Measurements from ENCODE around the gene GADL1.
A peak's percentile ranks its signal among the peaks of the same experiment; 100 is the strongest.

The GADL1 gene

DNA sequence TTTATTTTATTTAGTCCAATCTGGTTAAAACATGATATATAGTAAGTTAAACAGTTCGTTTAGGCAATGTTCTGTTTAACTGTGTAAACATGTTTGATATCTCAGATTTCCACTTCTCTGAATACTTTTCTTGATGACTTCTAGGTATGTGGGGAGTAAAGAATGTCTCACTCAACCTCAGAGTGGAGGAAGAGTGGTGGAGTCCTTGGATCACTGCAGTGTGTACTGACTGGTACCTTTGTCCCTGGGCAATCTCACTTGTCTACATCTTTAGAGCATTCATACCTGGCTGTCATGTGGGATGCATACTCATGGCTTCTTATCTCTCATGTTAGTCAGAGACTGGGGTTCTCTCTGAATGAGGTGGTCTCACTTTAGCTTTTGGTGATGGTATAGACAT is 15.6 kb downstream of the GADL1 start:
- DNase-seq (ENCODE audit: low spot score), result no peak

DNA sequence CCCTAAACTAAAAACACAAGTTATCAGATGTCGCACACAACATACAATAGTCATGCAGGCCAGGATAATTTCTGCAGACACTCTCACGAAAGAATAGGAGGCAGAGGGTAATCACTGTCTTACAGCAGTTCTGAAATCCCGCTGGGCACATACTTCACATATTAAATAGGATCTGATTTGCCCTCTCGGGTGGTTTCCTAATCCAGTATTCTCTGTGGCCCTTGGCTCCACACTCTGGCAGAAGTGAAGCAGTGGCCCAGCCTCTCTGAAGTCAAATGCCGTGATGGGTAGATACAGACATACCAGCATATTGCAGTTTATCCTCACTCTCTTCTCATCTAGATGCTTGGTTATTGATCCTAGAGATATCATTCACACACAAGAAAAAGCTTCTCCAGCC is 19.0 kb downstream of the GADL1 start:
- DNase-seq (ENCODE audit: low spot score), result no peak

DNA sequence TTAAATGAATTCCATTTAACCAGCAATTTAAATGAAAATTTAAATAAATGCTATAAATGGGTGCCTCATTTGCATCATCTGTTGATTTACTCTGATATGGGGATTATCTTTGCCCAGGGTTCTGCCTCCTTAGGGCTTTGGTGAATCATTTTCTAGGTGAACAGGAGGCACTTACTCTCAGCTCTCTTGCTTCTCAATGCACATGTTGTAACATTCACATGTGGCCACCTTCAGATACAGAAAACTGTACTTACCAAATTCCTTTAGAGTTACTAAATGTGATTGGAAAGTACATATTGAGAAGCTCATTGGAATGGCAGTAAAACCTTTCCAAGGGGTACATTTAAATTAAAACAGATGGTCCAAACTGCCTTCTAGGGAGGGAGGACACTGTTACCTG is 20.8 kb downstream of the GADL1 start:
- no peak for DNase-seq (ENCODE audit: low spot score)

DNA sequence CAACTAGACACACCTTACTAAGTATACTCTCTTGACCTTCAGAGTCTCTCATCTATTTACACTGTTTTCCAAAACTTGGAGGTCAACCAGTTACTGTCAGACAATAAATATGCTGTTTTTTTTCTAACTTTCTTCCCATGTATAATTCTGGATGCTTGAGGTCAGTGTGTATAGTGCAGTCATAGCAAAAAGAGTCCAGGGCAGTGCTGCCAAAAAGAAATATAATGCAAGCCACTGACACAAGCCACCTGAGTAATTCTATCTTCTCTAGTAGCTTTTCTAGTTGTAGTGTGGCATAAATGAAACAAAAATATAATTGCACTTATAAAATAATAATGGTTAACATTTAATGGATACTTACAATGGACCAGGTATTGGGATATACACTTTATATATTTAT is 21.6 kb downstream of the GADL1 start:
- DNase-seq (ENCODE audit: low spot score), result no peak

DNA sequence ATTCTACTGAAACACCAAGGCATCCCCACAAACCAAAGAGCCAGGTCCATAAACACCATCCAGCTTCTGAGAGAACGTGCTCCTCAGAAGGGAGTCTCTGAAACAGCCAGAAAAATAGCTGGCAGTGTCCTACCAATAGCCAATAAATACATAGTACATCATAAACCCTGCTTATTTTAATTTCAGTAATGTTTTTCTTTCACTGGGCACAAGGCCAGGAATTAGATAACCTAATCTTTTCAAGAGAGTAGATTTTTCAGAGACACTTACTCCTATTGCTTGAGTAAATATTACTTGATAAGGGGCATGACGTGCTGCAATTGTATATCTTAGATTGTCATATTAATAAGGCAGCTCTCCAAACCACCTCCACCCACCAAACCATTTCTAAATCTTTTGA is 22.7 kb downstream of the GADL1 start:
- DNase-seq (ENCODE audit: low spot score), result no peak

DNA sequence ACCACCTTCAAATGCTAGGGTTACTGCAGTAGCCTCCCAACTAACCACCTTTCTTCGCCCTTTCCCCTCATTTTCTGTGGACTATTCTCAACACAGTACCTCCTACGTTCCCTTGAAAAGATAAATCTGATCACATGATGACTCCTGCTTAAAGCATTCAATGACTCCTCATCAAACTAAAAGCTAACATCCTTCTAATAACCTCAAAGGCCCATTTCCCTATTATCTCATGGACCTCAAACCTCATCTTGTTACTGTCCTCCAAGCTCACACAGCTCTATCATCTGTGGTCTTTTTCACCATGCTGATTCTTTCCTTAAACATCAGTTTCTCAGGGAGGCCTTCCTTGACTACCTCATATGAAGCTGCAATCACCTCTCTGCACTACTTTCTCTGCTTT is 29.6 kb downstream of the GADL1 start:
- no peak for DNase-seq (ENCODE audit: low spot score)

DNA sequence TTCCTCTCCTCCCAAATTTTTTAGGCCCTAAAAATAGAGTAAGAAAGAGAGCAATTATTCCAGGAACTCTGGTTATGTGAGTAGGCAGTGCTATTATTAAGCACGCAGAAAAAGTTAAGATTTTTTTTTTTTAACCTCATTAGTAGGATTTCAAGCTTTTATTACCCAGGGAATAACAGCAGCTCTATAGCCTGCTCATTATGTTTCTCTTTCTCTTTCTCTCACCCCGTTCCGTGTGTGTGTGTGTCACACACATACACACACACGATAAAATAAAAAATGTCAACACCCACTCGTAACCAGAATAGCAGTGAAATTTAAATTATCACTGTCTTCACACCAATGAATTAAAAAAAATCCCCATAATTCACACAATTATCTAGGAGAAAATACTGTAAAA is 30.3 kb downstream of the GADL1 start:
- DNase-seq (ENCODE audit: low spot score), result no peak

DNA sequence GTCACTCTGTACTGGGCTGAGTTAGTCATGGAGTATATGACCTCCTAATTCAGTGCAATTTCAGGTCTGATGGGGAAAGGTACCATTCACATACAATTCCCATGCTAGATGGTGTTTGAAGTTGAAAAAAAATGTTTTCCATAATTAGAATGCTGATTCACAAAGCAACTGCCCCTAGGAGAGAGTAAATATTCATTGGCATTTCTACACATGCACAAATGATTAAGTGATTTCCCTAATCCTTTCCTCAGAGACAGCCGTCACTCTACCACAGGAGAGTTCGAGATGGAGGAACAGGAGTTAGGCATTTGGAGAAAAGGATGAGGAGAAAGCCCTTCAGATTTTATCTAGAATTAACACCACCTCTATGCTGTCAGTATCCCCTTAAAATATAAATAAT is 32.5 kb downstream of the GADL1 start:
- no peak for DNase-seq (ENCODE audit: low spot score)

DNA sequence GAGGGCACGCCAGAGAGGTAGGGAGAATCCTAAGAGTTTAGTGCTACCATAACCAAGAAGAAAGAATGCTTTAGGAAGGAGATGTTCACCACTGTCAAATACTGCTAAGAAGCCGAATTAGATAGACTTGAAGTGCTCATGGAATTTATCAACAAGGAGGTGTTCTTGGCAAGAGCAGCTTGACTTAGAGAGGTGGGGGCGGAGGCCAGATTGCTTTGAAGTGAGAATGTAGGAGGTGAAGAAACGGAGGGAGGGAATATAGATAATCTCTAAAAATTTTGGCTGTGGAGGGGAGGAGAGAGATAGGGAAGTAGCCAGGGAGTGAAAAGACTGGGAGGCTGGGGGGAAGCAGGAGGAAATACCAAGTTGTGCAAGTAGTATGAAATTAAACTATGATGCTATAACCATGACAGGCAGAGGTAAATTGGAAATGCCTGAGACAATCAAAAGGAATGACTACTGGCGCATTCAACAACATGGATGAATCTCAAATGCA is 35.5 kb downstream of the GADL1 start:
- no peak for DNase-seq (ENCODE audit: low spot score)

DNA sequence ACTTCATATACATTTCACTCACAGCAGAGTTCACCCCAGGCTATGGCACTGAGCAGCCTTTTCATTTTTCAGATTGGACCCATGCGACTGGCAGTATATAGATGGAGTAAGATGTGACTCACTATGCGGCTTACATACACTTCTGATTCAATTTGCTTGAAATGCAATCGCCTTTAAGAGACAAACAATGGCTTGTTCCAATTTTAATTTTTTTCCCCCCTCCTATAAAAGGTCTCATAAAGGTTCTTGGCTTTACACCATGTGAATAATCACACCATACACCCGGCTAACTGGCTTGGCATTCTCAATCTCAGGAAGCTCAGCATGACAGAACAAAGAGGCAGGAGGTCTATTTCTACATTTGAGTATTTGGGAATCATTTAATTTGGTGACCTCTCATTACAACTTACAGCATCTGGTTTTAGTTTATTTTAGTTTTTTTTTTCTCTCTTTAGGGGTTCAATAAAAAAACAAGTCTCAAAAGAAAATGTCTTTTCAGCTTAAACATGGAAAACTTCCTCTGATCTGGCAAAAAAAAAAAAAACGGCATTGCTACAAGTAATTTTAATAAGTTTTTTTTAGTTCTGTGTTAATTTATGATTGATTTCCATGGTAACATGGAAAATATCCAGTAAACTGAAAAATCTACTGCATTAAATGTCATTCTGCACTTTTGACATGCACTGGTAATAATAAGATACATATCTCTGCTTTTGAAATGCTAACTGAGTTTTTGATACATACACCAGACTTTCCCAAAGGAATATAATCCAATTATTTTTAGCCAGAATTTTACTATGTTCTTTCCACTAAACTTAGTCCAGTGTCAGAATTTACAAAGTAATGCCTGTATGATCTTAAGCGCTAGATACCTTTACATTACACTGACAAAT is 38.8 kb downstream of the GADL1 start:
- DNase-seq (ENCODE audit: low spot score), result no peak

DNA sequence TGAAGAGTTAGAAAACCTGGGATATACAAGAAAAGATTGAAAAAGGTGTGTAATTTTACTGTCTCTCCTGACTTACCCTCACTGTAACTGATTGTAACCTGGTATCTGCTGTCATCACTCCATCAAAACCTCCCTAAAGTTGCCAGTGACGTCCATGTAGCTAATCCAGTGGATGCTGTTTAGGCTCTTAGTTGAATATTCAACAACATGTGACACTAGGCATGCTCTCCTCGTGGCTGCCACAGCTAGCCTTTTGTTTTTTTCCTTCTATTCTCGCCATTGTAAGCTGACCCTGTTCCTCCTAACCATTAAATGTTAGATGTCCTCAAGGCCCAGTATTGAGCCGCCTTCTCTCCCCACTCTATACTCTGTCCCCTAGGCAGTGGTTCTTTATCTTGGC is 41.6 kb downstream of the GADL1 start:
- no peak for DNase-seq (ENCODE audit: low spot score)

DNA sequence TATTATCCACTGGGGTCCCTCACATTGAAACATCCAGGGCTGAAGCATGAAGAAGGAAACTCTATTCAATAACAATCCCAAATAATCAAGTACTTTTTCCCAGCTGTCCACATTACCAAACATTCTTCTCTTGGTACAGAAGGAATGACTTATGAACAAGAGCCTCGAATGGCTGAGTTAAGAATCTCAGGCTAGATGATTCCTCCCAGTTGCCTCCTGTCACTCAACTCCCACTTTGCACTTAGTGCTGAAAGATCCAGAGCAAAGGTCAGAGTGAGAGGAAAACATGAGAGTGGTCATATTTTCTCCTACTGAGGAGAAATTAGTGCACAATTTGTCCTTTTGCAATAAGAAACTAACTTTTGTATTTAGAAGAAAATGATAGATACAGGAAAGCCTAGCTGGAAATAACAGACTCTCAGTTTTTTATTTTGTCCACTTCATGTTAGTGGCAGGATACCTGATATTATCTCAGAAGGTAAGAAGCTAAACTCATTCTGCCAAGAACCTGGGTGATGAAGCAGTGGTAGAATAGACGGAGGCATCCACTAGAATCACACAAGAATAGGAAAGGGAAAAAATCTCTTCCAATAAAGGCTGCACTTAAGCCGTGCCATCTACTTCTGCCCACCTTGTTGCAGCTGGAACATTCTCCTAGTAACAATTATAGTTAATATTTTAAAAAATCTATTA is 46.2 kb downstream of the GADL1 start:
- DNase-seq (ENCODE audit: low spot score), result no peak

DNA sequence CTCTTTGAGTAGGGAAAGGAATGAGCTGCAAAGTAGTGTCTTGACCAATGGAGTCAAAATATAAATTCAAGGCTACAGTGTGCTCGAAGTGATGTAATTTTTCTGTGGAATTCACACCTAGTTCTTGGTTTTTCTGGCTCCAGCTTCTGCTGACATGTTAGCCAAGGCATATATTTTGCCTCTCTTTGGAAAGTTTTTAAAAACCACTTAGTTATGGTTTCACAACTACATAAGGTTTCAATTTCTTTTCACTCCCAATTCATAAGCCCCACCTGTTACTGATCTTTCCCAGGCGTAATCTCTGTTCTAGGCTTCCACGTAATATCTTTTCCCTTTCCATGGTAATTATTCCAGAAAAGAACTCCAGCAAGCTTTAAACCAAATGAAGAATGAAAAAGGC is 46.9 kb downstream of the GADL1 start:
- no peak for DNase-seq (ENCODE audit: low spot score)

DNA sequence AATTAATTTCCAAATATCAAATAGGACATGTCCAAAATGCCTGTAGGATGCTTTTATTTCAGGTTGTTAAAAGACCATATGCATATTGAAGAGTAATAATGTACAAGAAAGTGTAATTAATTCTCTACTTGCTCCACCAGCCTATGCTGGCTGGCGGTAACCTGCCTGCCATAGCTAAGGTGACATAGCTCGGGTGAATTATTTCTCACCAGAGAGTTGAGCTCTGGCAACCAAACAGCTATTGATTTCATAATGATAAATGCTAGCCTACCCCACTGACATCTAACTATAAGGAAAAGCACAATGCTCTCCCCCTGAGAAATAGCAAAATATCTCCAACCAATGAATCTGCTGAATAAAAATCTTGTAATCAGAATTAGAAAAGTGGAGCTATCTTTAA is 48.9 kb downstream of the GADL1 start:
- DNase-seq (ENCODE audit: low spot score), result no peak

DNA sequence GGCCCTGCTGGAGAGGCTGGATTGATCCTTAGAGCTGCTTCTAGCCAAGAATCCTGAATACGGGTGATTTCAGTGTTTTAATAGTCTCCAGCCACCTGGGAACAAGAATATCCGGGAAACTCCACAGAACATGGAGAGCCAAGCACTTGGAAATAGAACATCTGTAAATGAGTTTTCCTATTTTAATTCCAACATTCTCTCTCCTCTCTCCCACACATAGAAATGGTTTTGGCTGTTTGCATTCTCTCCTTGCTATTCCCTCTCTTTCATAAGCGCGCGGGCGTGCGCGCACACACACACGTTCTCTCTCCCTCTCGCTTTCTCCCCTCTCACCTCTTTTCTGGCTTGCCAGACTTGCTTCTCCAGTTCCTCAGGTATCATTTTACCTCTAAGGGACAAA is 50.6 kb downstream of the GADL1 start:
- no peak for DNase-seq (ENCODE audit: low spot score)

DNA sequence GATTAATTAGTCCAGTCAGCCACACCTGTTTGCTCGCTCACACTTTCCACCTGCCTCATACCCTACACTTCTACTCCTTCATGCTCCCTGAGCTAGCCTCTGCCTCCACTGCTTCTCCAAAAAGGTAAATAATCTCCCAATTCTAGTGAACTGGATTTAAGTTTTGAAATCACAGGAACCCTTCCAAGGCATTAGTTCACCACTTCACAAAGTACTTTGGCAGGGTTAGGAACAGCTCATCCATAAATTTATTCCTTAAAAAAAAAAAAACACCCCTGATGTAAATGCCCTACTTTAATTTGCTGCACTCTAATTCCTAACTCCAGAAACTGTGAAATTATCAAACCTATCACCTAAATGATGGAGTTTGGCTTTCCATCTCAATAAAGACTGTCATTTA is 58.3 kb downstream of the GADL1 start:
- DNase-seq (ENCODE audit: low spot score), result no peak

DNA sequence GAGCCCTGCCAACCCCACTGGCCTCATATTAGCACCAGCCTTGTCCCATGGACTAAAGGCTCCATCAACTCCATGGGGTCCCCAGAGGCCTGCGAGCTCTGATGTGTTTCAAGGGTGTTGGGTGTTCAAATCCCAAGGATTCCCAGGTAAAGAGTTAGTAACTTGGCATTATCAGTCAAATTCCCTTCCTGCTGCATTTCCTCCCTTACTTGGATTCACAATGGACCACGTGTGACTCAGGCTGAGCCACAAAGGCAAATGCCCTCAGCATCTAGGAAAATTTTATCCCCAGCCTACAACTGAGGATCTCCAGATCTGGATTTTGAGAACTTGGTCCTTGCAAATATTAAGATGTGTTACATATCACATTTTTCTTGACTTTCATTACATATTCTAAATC is 58.8 kb downstream of the GADL1 start:
- no peak for DNase-seq (ENCODE audit: low spot score)

DNA sequence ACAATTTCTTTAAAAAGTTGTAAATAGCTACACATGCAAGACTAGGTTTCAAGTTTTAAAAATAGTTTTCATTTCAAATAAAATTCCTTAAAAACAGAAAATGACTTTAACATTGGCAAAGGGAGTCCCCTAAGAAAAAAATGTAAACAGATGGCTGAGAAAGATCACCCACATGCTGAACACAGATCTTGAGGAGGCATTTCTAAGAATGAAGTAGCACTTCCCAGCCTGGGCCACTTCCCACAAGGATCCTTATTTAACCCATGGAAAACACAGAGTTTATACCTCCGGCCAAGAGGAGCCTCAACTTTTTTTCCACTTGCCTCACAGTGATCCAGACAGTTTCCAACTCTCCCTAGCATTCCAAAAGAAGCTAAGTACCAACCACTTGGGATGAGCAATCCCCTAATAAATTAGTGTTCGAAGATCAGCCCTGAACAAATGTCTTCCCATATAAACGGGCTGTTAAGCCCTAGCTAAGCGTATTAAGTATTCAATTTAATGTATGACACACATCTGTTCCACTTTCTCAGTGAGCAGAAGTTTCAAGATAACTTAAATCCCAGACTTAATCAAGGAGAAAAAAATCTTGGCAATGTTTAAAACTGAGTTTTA is 61.4 kb downstream of the GADL1 start:
- no peak for DNase-seq (ENCODE audit: low spot score)

DNA sequence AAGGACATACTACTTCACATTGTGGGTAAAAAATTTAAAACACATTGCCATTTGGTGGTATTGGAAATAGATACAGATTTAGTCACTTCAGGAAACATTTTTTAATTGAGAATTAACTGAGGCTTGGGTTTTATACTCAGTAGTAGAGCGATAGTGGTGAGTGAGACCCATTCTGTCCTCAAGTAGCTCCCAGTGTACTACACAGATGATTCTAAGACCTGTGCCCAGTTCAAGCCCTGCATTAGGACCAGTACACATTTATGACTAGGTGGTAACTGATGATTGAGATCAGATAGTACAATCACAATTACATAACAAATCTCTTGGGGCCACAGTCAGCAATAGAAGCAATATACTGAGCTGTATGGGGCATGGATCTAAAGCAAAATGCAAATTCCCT is 67.4 kb downstream of the GADL1 start:
- no peak for DNase-seq (ENCODE audit: low spot score)

DNA sequence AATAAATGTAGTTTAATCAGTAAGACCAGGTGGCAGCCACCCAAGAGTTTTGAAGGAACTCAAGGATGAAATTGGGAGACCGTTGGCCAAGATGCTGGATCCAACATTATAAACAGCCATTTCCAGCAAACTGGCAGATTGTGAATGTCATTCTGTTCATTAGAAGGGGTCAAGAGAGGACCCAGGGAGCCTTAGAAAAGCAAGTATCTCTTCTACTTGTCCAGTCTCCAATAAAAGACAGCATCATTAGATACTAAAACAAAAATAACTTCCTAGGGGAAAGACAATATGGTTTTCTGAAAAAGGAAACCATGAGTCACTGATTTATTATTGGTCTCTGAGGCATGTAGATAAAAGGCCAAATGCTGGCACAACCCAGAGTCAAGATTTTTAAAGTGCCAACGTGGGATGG is 67.9 kb downstream of the GADL1 start:
- peak; percentile 31 for DNase-seq (ENCODE audit: low spot score)

DNA sequence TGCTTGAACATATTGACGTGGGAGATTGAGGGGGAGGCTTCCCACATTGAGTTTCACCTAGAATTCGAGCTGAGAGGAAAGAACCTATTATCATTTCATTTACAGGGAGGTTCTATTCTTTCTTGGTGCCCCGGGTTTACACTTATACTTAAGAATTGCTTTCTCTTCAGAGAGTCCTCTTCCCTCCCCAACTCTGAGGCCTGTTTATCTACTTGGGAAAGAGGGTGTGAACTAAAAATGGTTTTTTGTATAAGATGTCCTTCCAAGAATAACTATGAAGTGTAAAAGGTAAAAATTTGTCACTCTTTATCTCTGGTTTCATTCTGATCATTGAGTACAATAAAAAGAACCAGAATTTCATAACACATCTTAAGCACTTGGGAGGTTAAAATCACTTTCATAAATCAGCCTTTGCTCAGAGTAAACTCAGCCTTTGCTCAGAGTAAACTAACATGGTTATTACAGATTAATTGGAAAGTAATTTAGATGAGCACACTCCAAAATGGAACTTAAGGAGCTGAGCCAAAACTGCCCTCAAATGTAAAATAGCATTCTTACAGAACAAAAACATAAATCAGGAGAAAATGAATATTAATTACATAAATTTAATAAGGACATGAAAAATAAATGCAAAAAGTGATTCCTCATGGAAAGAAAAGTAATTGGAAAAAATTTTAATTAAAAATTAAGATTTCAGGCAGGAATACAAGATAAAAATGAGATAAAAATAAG is 75.2 kb downstream of the GADL1 start:
- no peak for DNase-seq (ENCODE audit: low spot score)

DNA sequence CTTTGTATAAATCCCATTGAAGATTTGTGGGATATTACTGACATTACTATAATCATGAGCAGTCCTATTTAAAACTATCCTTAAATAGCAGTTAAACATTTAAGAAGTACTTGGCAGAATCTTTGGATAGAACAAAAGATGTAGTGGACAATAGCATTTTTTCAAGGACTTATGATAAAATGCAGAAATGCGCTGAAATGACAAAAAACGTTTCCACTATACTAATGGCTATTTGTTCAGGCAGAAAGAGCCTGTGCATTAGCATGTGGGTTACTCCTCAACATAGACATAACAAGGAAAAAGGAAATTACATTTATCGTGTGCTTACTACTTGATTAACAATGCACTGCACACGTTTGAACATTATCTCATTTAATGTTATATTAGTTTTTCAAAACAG is 80.7 kb downstream of the GADL1 start:
- DNase-seq (ENCODE audit: low spot score), result no peak
